Measurements from ENCODE around the gene CBARP. TPM values are rescaled to one million over a fixed set of nuclear protein-coding genes. Genes with fewer than 3 reads are reported as not detected.

The CBARP gene
- total and polyA plus RNA-seq, 9 of the 15 experiments (the other 6 are each of a cell fraction or from before 2014, with no cell fraction given) = 0.03 to 8.9 (median 1.2) TPM; not detected in 1

GRCh38 chr19:1270213-1270853 lies 32.5 kb upstream of the CBARP start (continued):
- no peak for TF ChIP-seq CBX5 (IDR thresholded peaks at IDR 0.05; ENCODE audit: borderline replicate concordance, low read depth)
- 0 out of 2 replicates have a peak, but pooled peaks have one; percentile 11 for TF ChIP-seq ZBED1 (IDR thresholded peaks at IDR 0.05)
- TF ChIP-seq MLX (CRISPR knock-in tag; conservative IDR thresholded peaks at IDR 0.05) = 0 out of 4 replicates have a peak, but pooled peaks of 1 of the 2 experiments have one; percentile 57
- peak; percentile 49; the same call in 1 of the 2 replicates for TF ChIP-seq XRCC5 (IDR thresholded peaks at IDR 0.05; ENCODE audit: low read depth, low read length)
- peak in 1 of 3 experiments; percentile 8; a peak in 1 of 6 replicates for TF ChIP-seq ZBTB11 (CRISPR knock-in tag; IDR thresholded peaks at IDR 0.05)
- no peak for TF ChIP-seq XRCC4 (IDR thresholded peaks at IDR 0.05; ENCODE audit: extremely low read depth, insufficient read depth, insufficient read length)
- TF ChIP-seq RBM25 (IDR thresholded peaks at IDR 0.05; ENCODE audit: low read depth, low read length, severe bottlenecking) = peak; percentile 55
- TF ChIP-seq ZKSCAN1 (IDR thresholded peaks at IDR 0.05; ENCODE audit: low read depth, low read length) = no peak
- peak; percentile 34; the same call in 1 of the 2 replicates for TF ChIP-seq CHD2 (IDR thresholded peaks at IDR 0.05; ENCODE audit: low read depth, low read length)
- peak; percentile 37; the same call in 1 of the 2 replicates for TF ChIP-seq KAT7 (CRISPR knock-in tag; IDR thresholded peaks at IDR 0.05; ENCODE audit: borderline replicate concordance)
- peak; percentile 37; the same call in 1 of the 2 replicates for TF ChIP-seq POLR2A (conservative IDR thresholded peaks at IDR 0.05)

Measured in K562 (cell line).